BE2C (cell line): ENCODE results near the gene BANF1. TPM values are rescaled to one million over a fixed set of nuclear protein-coding genes. Genes with fewer than 3 reads are reported as not detected.

Experiments
- DNase-seq: peaks from one replicate; pipeline ENCODE4 v3.0.0-alpha.2; 2020
- H3K27me3 ChIP-seq: fragments of 250-450 bp; sonication (Bioruptor Pico); 2 replicates; pipeline ENCODE4 v1.5.1; 2020; ENCODE audit warnings: mild to moderate bottlenecking
- H3K36me3 ChIP-seq: fragments of 250-450 bp; sonication (Bioruptor Pico); 2 replicates; pipeline ENCODE4 v1.5.1; 2020; ENCODE audit warnings: mild to moderate bottlenecking
- H3K4me1 ChIP-seq: fragments of 250-450 bp; sonication (Bioruptor Pico); 2 replicates; pipeline ENCODE4 v1.5.1; 2020
- H3K4me3 ChIP-seq: 2 replicates; pipeline ENCODE4 v1.5.1; 2011; ENCODE audit warnings: low read depth, low read length
- H3K9me3 ChIP-seq: fragments of 250-450 bp; sonication (Bioruptor Pico); 2 replicates; pipeline ENCODE4 v1.5.1; 2020
- CTCF ChIP-seq: IDR thresholded peaks from 2 replicates; pipeline ENCODE4 v1.5.1; 2012; ENCODE audit warnings: mild to moderate bottlenecking, low read depth, low read length
- polyA plus RNA-seq: library from polyadenylated mRNA; unstranded; fragments of >200 nt; gene quantifications from one replicate; pipeline ENCODE4 v1.2.1, GENCODE V29; 2012; ENCODE audit warnings: low read depth, missing spikeins; ENCODE audit not compliant: insufficient read length, insufficient read depth

The BANF1 gene, protein sequence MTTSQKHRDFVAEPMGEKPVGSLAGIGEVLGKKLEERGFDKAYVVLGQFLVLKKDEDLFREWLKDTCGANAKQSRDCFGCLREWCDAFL
- 895 TPM for polyA plus RNA-seq

GRCh38 chr11:66001942-66002647, at the start of gene BANF1, which contains the start of gene EIF1AD:
TSS of gene BANF1 (plus strand) at chr11:66002503. CDS start at chr11:66003251, 748 bp downstream.
TSS of gene EIF1AD (minus strand) at chr11:66002157. CDS start at chr11:66000389, 1,768 bp downstream.
- no peak for TF ChIP-seq CTCF
- peaks cover 53% of the 10 kb centered on the region for H3K36me3 ChIP-seq
- H3K4me3 ChIP-seq = peak within 1 kb of the TSS; percentile 89
- no peaks in the 10 kb centered on the region for H3K9me3 ChIP-seq
- no peaks in the 10 kb centered on the region for H3K27me3 ChIP-seq
- peak; percentile 93 for DNase-seq
- H3K4me1 ChIP-seq = no peaks in the 10 kb centered on the region

DNA sequence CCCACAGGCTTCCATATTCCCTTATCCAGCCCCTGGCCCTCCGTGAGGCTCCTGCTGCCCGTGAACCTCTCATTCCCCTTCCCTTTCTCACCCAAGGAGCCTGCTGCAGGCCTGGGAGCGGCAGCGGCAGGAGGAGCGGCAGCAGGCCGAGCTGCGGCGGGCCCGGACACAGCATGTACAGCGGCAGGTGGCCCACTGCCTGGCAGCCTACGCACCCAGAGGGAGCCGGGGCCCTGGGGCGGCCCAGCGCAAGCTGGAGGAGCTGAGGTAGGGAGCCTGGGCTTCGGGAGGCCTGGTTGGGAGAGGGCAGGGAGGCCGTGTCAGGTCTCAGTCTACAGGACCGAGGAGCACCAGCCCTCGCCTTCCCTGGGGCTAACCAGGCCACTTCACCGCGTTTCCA, 48.8 kb upstream of the BANF1 start:
- Histone ChIP-seq H3K4me1 (no peaks in the 10 kb centered on the region), H3K27me3 (peaks cover 3% of the 10 kb centered on the region), H3K4me3 (no peak overlapping the region), H3K36me3 (no peaks in the 10 kb centered on the region), H3K9me3 (no peaks in the 10 kb centered on the region)
- no peak for DNase-seq
- no peak for TF ChIP-seq CTCF

DNA sequence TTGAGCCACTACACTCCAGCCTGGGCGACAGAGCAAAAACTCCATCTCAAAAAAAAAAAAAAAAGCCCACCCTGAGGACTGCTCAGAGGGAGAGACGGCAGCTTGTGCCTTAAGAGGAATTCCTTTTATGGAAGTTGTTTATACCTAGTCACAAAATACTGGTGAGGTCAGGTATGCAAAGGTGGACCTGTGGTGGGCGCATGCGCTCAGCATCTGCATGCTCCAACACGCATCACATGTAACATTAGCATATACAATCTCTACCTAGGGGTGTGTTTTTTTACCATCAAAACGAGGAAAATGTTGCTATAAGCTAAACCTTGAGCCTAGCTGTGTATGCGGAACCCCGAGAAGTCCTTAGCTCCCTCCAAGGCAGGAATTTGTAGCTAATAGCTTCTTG, 47.5 kb upstream of the BANF1 start:
- DNase-seq = no peak
- Histone ChIP-seq H3K4me3 (no peak overlapping the region), H3K4me1 (no peaks in the 10 kb centered on the region), H3K9me3 (no peaks in the 10 kb centered on the region), H3K36me3 (no peaks in the 10 kb centered on the region), H3K27me3 (peaks cover 3% of the 10 kb centered on the region)
- no peak for TF ChIP-seq CTCF

DNA sequence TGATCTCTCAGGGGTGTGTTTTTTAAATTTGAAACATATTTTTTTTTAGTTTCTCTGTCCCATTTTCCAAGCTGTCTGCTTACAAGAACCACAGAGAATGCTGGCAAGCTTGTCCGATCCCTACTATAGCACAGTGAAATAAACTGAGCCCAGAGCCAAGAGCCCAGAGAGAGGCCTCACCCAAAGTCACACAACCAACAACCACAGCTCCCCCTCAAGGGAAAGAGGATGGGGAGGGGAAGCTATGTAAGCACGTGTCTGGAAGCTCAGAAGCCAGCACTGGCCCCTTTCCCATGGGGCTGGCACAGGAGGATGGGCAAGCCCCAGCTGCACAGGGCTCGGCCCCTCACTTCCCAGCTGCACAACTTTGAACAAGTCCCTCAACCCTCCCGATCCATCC, 44.0 kb upstream of the BANF1 start:
- H3K27me3 ChIP-seq = peaks cover 3% of the 10 kb centered on the region
- no peaks in the 10 kb centered on the region for H3K9me3 ChIP-seq
- no peaks in the 10 kb centered on the region; the same call in 1 of the 2 replicates for H3K36me3 ChIP-seq
- H3K4me1 ChIP-seq = no peaks in the 10 kb centered on the region
- DNase-seq = no peak
- no peak overlapping the region for H3K4me3 ChIP-seq
- no peak for TF ChIP-seq CTCF

DNA sequence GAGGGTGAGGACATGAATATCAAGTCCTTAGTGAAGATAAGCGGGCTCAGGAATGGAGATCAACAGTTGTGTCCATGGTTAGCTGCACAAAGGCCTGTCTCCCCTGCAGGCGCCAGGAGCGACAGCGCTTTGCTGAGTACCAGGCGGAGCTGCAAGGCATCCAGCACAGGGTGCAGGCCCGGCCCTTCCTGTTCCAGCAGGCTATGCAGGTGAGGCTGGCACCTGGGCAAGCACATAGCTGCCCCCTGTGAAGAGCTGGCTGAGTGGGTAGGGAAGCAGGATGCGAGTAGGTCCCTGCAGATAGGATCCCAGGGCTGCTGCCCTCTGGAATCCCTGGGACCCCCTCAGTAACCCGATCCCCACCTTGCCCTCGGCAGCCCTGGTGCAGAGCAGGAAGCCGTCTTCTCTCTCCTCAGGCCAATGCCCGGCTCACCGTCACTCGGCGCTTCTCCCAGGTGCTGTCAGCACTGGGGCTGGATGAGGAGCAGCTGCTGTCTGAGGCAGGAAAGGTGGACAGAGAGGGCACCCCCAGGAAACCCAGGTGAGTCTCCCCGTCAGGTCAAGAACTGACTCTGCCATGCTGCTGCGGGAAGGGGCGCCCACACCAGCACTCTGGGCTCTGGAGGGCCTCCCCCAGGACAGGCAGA, 43.4 kb upstream of the BANF1 start:
- H3K4me3 ChIP-seq = no peak overlapping the region
- no peak for DNase-seq
- H3K9me3 ChIP-seq = no peaks in the 10 kb centered on the region
- peaks cover 3% of the 10 kb centered on the region for H3K27me3 ChIP-seq
- no peaks in the 10 kb centered on the region for H3K4me1 ChIP-seq
- TF ChIP-seq CTCF = no peak
- H3K36me3 ChIP-seq = peaks cover 3% of the 10 kb centered on the region
